Measurements from ENCODE around the gene SEC16B.

Gene SEC16B

DNA sequence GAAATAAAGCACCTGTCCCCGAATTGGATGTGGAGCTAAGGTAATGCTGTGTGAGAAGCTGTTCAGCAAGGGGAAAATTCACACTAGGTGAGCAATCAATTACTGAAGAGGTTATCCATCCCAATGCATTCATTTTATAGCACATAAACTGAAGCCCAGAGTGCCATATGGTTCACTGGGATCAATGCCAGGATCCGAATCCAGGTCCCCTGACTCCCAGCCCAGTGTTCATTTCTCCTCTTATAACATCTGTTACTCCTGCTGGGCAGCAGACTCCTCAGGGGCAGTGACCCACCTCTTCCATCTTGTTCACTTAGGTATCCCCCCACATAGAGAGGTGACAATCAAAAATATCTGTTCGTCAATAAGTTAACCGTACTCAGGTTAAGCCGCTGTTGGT lies 13.2 kb upstream of the SEC16B start (continued):
- TF ChIP-seq GLIS3 (CRISPR knock-in tag; IDR thresholded peaks at IDR 0.05) (no peak), SNAI2 (CRISPR knock-in tag; IDR thresholded peaks at IDR 0.05) (no peak), ZC3H10 (CRISPR knock-in tag; IDR thresholded peaks at IDR 0.05) (no peak), RARB (CRISPR knock-in tag; IDR thresholded peaks at IDR 0.05) (no peak)
- TF ChIP-seq, protein P1, sequence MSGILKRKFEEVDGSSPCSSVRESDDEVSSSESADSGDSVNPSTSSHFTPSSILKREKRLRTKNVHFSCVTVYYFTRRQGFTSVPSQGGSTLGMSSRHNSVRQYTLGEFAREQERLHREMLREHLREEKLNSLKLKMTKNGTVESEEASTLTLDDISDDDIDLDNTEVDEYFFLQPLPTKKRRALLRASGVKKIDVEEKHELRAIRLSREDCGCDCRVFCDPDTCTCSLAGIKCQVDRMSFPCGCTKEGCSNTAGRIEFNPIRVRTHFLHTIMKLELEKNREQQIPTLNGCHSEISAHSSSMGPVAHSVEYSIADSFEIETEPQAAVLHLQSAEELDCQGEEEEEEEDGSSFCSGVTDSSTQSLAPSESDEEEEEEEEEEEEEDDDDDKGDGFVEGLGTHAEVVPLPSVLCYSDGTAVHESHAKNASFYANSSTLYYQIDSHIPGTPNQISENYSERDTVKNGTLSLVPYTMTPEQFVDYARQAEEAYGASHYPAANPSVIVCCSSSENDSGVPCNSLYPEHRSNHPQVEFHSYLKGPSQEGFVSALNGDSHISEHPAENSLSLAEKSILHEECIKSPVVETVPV (CRISPR knock-in tag; IDR thresholded peaks at IDR 0.05), result no peak

DNA sequence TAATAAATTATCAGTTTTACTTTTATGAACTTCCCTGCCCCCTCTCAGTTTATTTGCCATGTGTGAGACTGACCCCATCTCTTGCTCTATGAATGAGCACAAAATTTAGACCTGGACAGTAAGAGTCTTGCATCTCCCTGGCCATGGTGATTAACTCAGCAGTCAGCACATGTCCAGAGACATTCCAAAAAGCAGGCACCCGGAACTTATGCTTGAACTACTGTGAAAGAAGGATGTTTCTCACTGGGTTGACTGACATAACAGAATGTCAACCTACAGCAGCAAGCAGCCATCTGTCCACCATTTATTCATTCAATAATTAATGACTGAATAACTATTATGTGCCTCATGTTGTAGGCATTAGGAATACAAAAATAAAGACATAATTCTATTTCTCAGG lies 11.3 kb upstream of the SEC16B start:
- no peak for ATAC-seq
- TF ChIP-seq PPARA (CRISPR knock-in tag; IDR thresholded peaks at IDR 0.05; ENCODE audit: borderline replicate concordance), result no peak
- no peak for TF ChIP-seq ESRRG (CRISPR knock-in tag; IDR thresholded peaks at IDR 0.05)
- TF ChIP-seq, protein P2, sequence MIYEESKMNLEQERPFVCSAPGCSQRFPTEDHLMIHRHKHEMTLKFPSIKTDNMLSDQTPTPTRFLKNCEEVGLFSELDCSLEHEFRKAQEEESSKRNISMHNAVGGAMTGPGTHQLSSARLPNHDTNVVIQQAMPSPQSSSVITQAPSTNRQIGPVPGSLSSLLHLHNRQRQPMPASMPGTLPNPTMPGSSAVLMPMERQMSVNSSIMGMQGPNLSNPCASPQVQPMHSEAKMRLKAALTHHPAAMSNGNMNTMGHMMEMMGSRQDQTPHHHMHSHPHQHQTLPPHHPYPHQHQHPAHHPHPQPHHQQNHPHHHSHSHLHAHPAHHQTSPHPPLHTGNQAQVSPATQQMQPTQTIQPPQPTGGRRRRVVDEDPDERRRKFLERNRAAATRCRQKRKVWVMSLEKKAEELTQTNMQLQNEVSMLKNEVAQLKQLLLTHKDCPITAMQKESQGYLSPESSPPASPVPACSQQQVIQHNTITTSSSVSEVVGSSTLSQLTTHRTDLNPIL (CRISPR knock-in tag; IDR thresholded peaks at IDR 0.05; ENCODE audit: low read depth), result no peak
- no peak for TF ChIP-seq GLIS3 (CRISPR knock-in tag; IDR thresholded peaks at IDR 0.05)
- no peak for TF ChIP-seq SNAI2 (CRISPR knock-in tag; IDR thresholded peaks at IDR 0.05)
- TF ChIP-seq TOX (CRISPR knock-in tag; IDR thresholded peaks at IDR 0.05; ENCODE audit: borderline replicate concordance), result no peak
- no peak for TF ChIP-seq ZFP30 (CRISPR knock-in tag; IDR thresholded peaks at IDR 0.05)
- TF ChIP-seq, protein P1 (CRISPR knock-in tag; IDR thresholded peaks at IDR 0.05), result no peak
- TF ChIP-seq, protein P3, sequence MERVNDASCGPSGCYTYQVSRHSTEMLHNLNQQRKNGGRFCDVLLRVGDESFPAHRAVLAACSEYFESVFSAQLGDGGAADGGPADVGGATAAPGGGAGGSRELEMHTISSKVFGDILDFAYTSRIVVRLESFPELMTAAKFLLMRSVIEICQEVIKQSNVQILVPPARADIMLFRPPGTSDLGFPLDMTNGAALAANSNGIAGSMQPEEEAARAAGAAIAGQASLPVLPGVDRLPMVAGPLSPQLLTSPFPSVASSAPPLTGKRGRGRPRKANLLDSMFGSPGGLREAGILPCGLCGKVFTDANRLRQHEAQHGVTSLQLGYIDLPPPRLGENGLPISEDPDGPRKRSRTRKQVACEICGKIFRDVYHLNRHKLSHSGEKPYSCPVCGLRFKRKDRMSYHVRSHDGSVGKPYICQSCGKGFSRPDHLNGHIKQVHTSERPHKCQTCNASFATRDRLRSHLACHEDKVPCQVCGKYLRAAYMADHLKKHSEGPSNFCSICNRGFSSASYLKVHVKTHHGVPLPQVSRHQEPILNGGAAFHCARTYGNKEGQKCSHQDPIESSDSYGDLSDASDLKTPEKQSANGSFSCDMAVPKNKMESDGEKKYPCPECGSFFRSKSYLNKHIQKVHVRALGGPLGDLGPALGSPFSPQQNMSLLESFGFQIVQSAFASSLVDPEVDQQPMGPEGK (CRISPR knock-in tag; IDR thresholded peaks at IDR 0.05; ENCODE audit: borderline replicate concordance), result no peak
- TF ChIP-seq TCF4 (CRISPR knock-in tag; IDR thresholded peaks at IDR 0.05; ENCODE audit: borderline replicate concordance), result no peak
- TF ChIP-seq OSR1 (CRISPR knock-in tag; IDR thresholded peaks at IDR 0.05), result no peak
- no peak for TF ChIP-seq BACH2 (CRISPR knock-in tag; IDR thresholded peaks at IDR 0.05; ENCODE audit: borderline replicate concordance)
- TF ChIP-seq ISL1 (CRISPR knock-in tag; IDR thresholded peaks at IDR 0.05), result no peak
- TF ChIP-seq ARNTL (CRISPR knock-in tag; IDR thresholded peaks at IDR 0.05; ENCODE audit: borderline replicate concordance, low read depth), result no peak
- TF ChIP-seq ZNF70 (CRISPR knock-in tag; IDR thresholded peaks at IDR 0.05), result no peak
- TF ChIP-seq, protein P4, sequence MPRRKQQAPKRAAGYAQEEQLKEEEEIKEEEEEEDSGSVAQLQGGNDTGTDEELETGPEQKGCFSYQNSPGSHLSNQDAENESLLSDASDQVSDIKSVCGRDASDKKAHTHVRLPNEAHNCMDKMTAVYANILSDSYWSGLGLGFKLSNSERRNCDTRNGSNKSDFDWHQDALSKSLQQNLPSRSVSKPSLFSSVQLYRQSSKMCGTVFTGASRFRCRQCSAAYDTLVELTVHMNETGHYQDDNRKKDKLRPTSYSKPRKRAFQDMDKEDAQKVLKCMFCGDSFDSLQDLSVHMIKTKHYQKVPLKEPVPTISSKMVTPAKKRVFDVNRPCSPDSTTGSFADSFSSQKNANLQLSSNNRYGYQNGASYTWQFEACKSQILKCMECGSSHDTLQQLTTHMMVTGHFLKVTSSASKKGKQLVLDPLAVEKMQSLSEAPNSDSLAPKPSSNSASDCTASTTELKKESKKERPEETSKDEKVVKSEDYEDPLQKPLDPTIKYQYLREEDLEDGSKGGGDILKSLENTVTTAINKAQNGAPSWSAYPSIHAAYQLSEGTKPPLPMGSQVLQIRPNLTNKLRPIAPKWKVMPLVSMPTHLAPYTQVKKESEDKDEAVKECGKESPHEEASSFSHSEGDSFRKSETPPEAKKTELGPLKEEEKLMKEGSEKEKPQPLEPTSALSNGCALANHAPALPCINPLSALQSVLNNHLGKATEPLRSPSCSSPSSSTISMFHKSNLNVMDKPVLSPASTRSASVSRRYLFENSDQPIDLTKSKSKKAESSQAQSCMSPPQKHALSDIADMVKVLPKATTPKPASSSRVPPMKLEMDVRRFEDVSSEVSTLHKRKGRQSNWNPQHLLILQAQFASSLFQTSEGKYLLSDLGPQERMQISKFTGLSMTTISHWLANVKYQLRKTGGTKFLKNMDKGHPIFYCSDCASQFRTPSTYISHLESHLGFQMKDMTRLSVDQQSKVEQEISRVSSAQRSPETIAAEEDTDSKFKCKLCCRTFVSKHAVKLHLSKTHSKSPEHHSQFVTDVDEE (CRISPR knock-in tag; IDR thresholded peaks at IDR 0.05), result no peak
- TF ChIP-seq ZNF8 (CRISPR knock-in tag; IDR thresholded peaks at IDR 0.05), result no peak
- no peak for TF ChIP-seq CSDC2 (CRISPR knock-in tag; IDR thresholded peaks at IDR 0.05)
- no peak for TF ChIP-seq ZFP3 (CRISPR knock-in tag; IDR thresholded peaks at IDR 0.05)
- TF ChIP-seq RARB (CRISPR knock-in tag; IDR thresholded peaks at IDR 0.05), result no peak

DNA sequence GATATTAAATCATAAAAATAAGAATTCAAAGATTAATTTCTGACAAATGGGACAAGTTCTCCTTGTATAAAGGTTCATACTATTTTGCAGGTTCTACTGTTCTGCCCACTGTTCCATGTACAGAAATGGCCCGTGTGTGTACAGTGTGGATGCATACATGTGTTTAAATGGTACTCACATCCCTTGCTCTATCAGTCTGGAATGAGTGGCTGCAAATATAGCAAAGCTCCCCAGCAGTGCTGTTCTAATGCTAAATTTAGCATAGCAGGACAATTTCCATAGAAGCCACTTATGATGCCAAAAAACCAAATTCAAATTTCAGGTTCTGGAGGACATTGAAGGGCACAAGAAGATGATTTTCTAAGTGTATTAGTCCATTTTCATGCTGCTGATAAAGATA lies 9.4 kb upstream of the SEC16B start:
- ATAC-seq, result no peak
- TF ChIP-seq, protein P3 (CRISPR knock-in tag; IDR thresholded peaks at IDR 0.05; ENCODE audit: borderline replicate concordance), result no peak
- TF ChIP-seq ZC3H10 (CRISPR knock-in tag; IDR thresholded peaks at IDR 0.05) (no peak), ESRRG (CRISPR knock-in tag; IDR thresholded peaks at IDR 0.05) (no peak), BACH2 (CRISPR knock-in tag; IDR thresholded peaks at IDR 0.05; ENCODE audit: borderline replicate concordance) (no peak), OSR1 (CRISPR knock-in tag; IDR thresholded peaks at IDR 0.05) (no peak), TCF4 (CRISPR knock-in tag; IDR thresholded peaks at IDR 0.05; ENCODE audit: borderline replicate concordance) (no peak), PPARA (CRISPR knock-in tag; IDR thresholded peaks at IDR 0.05; ENCODE audit: borderline replicate concordance) (no peak), CSDC2 (CRISPR knock-in tag; IDR thresholded peaks at IDR 0.05) (no peak), ZNF8 (CRISPR knock-in tag; IDR thresholded peaks at IDR 0.05) (no peak), SNAI2 (CRISPR knock-in tag; IDR thresholded peaks at IDR 0.05) (no peak), ZFP30 (CRISPR knock-in tag; IDR thresholded peaks at IDR 0.05) (no peak), ZNF70 (CRISPR knock-in tag; IDR thresholded peaks at IDR 0.05) (no peak)
- TF ChIP-seq, protein P2 (CRISPR knock-in tag; IDR thresholded peaks at IDR 0.05; ENCODE audit: low read depth), result no peak
